T-helper 17 cell (primary cell): ENCODE data around the gene ANKLE2. TPM values are rescaled to one million over a fixed set of nuclear protein-coding genes. Genes with fewer than 3 reads are reported as not detected.
"Not testable (repeated sequence)": the region's sequence is repeated elsewhere in the genome, so short reads cannot be mapped to it uniquely, and the experiment has no call there.

Source experiments
- ATAC-seq: fragments of 150-1000 bp; cut with Tn5 transposase; 2 replicates; pipeline ENCODE4 v1.10.0; 2021; ENCODE audit warnings: mild to moderate bottlenecking, moderate library complexity
- DNase-seq, 3 donors: peaks; one replicate each; pipeline versions ENCODE4 v3.0.0 to v3.0.0-alpha.2; 2020 to 2021
- H3K9me3 ChIP-seq: one replicate; pipeline ENCODE4 v1.7.0; 2013; ENCODE audit warnings: low read length, mild to moderate bottlenecking; ENCODE audit not compliant: control insufficient read depth, poor library complexity, severe bottlenecking
- H3K27ac Mint-ChIP-seq: one replicate; pipeline ENCODE4 v1.8.0; 2022; ENCODE audit warnings: mild to moderate bottlenecking, moderate library complexity, mixed read lengths
- H3K27me3 Mint-ChIP-seq: one replicate; pipeline ENCODE4 v1.8.0; 2022; ENCODE audit warnings: mixed read lengths
- H3K36me3 Mint-ChIP-seq: one replicate; pipeline ENCODE4 v1.8.0; 2022; ENCODE audit warnings: low read depth, mixed read lengths
- H3K4me1 Mint-ChIP-seq: one replicate; pipeline ENCODE4 v1.8.0; 2022; ENCODE audit warnings: mild to moderate bottlenecking, mixed read lengths
- H3K4me3 Mint-ChIP-seq: one replicate; pipeline ENCODE4 v1.8.0; 2022; ENCODE audit warnings: mild to moderate bottlenecking, moderate library complexity, mixed read lengths
- total RNA-seq, 4 donors: library from RNA in 2 of 4; stranded (reverse) in 2 of 4; gene quantifications; one replicate each; pipeline ENCODE4 v1.2.3 and lab custom pipeline; 2022 to 2026

ANKLE2 gene
- total RNA-seq, 2 donors from 2014 or later, result 82.4 to 84.2 TPM

DNA sequence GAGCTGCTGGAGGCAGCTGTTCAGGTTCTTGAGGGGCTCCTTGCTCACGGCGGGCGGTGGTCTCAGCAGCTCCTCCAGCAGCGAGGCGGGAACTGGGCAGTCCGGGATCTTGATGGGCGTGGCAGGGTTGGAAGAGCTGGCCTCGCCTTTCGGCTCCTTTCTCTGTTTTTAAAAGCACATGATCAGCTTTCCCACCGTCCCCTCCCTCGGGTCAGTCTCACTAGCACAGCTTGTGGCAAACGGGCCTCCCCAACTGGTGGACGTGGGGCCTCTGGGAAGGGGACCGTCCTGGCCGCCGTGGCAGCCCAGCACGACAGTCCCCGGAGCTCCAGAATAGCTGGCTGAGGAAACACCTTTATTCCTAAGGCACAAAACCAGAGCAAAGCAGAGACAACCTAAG, 12.5 kb upstream of the ANKLE2 start:
- H3K27me3 Mint-ChIP-seq, result no peaks in the 10 kb centered on the region
- ATAC-seq (no peak), DNase-seq (no peak)
- H3K36me3 Mint-ChIP-seq, result peaks cover 2% of the 10 kb centered on the region
- H3K4me1 Mint-ChIP-seq, result peaks cover 11% of the 10 kb centered on the region
- no peaks in the 10 kb centered on the region for H3K9me3 ChIP-seq
- H3K27ac Mint-ChIP-seq, result peak overlapping the region; percentile 65
- H3K4me3 Mint-ChIP-seq, result no peak overlapping the region

DNA sequence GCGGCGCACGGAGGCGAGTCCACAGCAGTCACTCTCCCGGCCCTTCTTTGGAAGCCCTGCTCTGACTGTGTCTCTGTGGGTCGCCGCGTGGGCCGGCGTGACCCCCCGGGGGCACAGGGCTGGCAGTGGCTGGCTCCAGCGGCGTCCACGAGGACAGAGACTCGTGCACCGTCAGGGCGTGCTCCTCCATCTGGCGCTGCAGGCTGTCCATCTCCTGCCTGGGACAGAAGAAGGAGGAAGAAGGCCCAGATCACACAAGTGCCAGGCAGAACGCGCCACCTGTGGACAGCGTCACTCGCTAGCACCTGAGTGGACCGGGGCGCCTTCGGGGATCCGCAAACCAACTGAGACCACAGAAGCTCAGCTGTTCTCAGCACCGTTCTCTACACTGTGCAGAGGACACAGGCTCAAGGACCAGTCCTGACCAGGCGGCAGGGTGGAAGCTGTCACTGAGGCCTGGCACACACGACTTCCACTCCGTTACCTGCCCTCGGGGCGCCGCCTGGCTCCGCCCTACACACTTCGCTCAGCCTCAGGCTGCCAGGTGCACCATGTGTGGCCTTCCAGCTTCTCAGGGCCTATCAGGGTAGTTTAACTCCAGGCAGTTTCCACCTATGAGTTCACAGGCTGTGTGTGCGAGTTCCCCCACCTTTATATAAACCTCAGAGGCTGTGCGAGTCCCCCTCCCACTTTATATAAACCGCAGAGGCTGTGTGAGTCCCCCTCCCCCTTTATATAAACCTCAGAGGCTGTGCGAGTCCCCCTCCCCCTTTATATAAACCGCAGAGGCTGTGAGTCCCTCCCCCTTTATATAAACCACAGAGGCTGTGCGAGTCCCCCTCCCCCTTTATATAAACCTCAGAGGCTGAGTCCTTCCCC, 11.7 kb upstream of the ANKLE2 start:
- peaks cover 2% of the 10 kb centered on the region for H3K36me3 Mint-ChIP-seq
- no peak for DNase-seq
- H3K4me1 Mint-ChIP-seq, result peaks cover 13% of the 10 kb centered on the region
- H3K27ac Mint-ChIP-seq, result no peak overlapping the region
- ATAC-seq, result no peak
- no peaks in the 10 kb centered on the region for H3K9me3 ChIP-seq
- H3K4me3 Mint-ChIP-seq, result no peak overlapping the region
- no peaks in the 10 kb centered on the region for H3K27me3 Mint-ChIP-seq

DNA sequence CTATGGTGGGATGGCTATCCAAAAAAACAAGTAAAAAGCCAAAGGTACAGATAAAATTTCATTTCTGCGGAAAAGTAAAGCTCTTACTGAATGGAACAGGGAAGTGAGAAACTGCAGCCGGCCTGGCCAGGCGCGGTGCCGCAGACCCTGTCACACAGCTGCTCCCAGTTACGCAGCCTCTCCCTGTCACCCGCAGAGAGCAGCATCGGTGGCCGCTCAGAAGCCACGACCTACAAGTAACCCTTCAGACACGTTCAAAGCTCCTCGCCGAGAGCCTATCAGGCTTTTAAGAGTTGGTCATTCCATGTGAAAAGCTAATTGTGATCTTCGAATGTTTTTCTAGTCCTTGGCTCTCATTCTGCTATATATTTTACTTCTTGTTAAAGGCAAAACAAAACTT, 11.0 kb upstream of the ANKLE2 start:
- H3K36me3 Mint-ChIP-seq, result peaks cover 2% of the 10 kb centered on the region
- ATAC-seq (no peak), DNase-seq (no peak)
- no peaks in the 10 kb centered on the region for H3K27me3 Mint-ChIP-seq
- no peaks in the 10 kb centered on the region for H3K9me3 ChIP-seq
- no peak overlapping the region for H3K4me3 Mint-ChIP-seq
- peak overlapping the region; percentile 57 for H3K27ac Mint-ChIP-seq
- peaks cover 15% of the 10 kb centered on the region for H3K4me1 Mint-ChIP-seq

DNA sequence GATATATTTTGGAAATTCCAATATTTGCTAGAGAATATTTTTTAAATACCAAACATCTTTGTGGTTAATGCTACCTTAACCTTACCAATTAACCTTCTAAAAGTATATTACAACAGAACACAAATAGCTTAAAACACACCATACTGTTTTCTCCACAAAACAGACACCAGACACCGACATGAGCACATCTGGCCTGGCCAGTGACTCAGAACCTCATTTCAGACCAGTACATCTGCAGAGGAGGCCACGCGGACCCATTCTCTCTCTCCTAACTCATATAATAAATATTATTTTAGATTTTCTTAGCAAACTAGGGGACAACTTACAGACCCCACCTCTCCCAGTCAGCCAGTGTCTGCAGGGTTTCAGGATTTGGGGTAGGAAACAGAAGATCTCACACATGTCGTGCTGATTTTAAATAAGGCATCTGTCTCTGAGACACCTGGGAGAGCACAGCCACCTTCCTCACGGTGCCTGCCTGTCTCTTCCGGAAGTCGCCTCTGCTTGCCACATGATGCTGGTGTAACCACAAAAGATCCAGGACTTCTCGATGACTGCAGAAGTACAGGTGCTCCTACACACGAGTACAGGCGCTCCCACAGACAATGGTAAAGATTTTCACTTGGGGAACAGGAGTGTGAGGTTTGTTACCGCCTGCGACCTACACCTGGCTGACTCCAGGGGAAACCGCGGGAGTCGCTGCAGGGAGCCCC, 9.7 kb upstream of the ANKLE2 start:
- ATAC-seq (peak; percentile 91), DNase-seq (peak in 2 of 3 donors; percentile 26 to 45)
- H3K9me3 ChIP-seq, result no peaks in the 10 kb centered on the region
- Mint-ChIP-seq H3K36me3 (peaks cover 2% of the 10 kb centered on the region), H3K27ac (peak overlapping the region; percentile 57), H3K27me3 (no peaks in the 10 kb centered on the region), H3K4me1 (peaks cover 15% of the 10 kb centered on the region), H3K4me3 (peak overlapping the region; percentile 21)

DNA sequence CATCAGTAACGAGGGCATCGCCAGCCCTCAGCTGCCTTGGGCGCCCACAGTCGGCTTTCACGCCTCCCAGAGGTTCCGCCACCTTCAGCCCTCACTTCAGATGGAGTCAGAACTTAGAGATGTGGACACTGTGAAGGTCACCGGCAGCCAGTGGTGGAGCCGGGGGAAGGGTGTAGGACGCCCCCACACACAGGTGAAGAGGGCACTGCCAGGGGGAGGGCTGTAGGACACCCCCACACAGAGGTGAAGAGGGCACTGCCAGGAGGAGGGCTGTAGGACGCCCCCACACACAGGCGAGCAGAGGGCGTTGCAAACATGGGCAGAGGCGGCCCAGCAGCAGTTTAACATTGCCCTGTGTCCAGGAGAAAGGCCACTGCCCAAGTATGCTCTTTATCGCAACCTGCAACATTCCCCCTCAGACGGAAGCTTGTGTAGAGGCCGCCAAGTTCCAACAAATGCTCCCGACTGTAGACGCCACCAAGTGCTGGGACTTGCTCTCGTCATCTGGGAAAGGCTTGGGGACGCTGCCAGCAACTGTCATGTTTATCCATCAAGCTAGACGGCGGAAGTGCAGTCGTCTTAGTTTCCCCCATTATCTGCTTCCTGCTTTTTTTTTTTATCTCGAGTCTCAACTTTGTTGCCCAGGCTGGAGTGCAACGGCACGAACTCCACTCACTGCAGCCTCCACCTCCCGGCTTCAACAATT, 4.9 kb upstream of the ANKLE2 start:
- no peaks in the 10 kb centered on the region for H3K9me3 ChIP-seq
- Mint-ChIP-seq H3K36me3 (no peaks in the 10 kb centered on the region), H3K4me1 (peaks cover 14% of the 10 kb centered on the region), H3K4me3 (no peak overlapping the region), H3K27me3 (no peaks in the 10 kb centered on the region), H3K27ac (no peak overlapping the region)
- no peak for ATAC-seq
- DNase-seq, result no peak

DNA sequence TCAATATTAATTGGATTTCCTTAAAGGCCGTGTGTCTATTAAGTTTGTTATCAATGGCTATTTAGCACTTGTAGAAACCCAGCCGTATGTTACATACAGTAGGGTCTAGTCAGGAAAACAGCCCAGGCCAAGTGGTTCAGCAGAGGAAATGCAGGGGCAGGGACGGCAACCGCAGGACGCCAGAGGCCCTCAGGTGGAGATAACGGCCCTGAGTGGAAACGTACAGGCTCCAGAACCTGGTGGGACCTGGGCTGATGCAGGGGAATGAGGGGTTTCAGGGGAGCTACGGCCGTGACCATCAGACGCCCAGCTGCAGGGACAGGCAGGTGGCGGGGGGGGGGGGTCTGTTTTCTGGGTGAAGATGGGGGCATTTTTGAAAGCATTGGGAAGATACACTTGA, 3.7 kb upstream of the ANKLE2 start:
- no peaks in the 10 kb centered on the region for H3K9me3 ChIP-seq
- Mint-ChIP-seq H3K4me3 (peak overlapping the region; percentile 33), H3K27me3 (no peaks in the 10 kb centered on the region), H3K27ac (no peak overlapping the region), H3K36me3 (no peaks in the 10 kb centered on the region), H3K4me1 (peaks cover 14% of the 10 kb centered on the region)
- ATAC-seq, result no peak
- DNase-seq, result no peak

DNA sequence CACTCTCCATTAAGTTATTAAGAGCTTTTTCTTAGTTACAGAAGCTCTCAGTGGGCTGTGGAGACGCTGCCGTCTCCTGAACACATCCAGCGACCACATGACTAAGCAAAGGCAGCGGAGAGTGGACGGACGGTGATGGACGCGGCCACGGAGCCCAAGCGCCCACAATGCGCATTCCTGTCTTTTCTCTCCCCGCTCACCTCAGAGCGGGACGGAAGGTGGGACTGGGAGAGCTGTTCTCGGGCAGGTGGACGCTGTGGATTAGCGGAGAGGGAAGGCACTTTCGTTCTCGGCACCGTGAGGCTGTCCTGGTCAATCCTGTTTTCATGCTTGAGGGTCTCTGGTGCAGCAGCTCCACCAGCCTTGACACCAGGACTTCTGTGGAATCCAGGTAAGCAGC, 2.6 kb upstream of the ANKLE2 start:
- Mint-ChIP-seq H3K4me3 (no peak overlapping the region), H3K36me3 (no peaks in the 10 kb centered on the region), H3K27ac (no peak overlapping the region), H3K27me3 (no peaks in the 10 kb centered on the region), H3K4me1 (peaks cover 18% of the 10 kb centered on the region)
- ATAC-seq (no peak), DNase-seq (no peak)
- no peaks in the 10 kb centered on the region for H3K9me3 ChIP-seq

DNA sequence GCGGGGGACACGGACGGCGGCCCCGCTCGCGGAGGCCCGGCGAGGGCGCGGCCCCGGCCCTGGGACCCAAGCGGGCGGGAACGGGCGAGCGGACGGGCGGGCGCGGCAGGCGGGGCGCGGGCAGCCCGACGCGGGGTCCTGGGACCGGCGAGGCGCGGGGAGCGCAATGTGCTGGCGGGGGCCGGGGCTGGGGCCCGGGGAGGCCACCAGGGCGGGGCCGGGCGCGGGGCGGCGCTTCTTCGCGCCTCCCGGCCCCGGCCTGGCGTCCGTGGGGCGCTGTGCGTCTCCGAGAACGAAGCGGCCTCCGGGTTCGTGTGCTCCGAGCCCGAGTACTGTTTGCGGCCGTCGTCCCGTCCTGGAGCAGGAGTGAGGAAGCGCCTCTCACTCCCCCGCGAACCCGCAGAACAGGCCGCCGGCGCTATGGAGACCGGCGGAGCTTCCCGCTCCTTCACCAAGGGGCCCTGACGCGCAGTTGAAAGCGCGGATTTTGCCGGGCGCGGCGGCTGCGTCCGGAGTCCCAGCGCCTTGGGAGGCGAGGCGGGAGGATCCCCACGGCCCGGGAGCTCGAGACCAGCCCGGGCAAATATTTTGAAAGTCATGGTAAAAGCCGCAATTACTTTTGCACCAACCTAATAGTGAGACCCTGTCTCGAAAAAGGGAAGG, 420 bp upstream of the ANKLE2 start:
- H3K4me1 Mint-ChIP-seq, result peaks cover 14% of the 10 kb centered on the region
- no peaks in the 10 kb centered on the region for H3K27me3 Mint-ChIP-seq
- H3K4me3 Mint-ChIP-seq, result peak overlapping the region; percentile 69
- peak overlapping the region; percentile 73 for H3K27ac Mint-ChIP-seq
- H3K36me3 Mint-ChIP-seq, result no peaks in the 10 kb centered on the region
- DNase-seq (peak; percentile 82 to 90 (median 84)), ATAC-seq (peak; percentile 92)
- no peaks in the 10 kb centered on the region for H3K9me3 ChIP-seq

DNA sequence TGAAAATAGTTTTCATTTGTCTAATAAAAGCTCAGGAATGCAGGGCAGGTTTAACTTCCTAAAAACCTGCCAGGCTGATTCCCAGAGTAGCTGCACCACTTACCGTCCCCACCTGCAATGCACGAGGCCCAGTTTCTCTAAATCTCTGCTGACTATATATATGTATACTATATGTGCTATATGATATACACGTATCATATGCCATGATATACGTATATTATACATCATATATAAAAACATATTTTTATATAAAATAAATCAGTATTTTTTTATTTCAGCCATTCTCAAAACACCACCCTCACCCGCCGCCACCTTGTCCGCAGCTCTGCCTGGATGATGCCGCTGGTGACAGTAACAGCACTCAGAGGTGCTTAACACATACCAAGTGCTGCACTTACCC, 2.3 kb downstream of the ANKLE2 start:
- Mint-ChIP-seq H3K27ac (peak overlapping the region; percentile 97), H3K27me3 (no peaks in the 10 kb centered on the region), H3K4me3 (peak overlapping the region; percentile 36), H3K36me3 (no peaks in the 10 kb centered on the region), H3K4me1 (peaks cover 18% of the 10 kb centered on the region)
- DNase-seq, result no peak
- H3K9me3 ChIP-seq, result no peaks in the 10 kb centered on the region
- no peak for ATAC-seq

DNA sequence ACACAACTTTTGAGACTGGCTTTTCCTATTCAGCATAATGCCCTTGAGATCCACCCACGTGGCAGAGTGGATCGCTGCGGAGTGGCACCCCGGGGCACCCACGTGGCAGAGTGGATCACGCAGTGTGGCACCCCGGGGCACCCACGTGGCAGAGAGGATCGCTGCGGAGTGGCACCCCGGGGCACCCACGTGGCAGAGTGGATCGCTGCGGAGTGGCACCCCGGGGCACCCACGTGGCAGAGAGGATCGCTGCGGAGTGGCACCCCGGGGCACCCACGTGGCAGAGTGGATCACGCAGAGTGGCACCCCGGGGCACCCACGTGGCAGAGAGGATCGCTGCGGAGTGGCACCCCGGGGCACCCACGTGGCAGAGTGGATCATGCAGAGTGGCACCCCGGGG, 2.8 kb downstream of the ANKLE2 start:
- ATAC-seq, H3K9me3 ChIP-seq, H3K36me3 Mint-ChIP-seq, H3K27me3 Mint-ChIP-seq, H3K4me3 Mint-ChIP-seq, DNase-seq, H3K27ac Mint-ChIP-seq: not testable (repeated sequence)
- peaks cover 16% of the 10 kb centered on the region for H3K4me1 Mint-ChIP-seq

DNA sequence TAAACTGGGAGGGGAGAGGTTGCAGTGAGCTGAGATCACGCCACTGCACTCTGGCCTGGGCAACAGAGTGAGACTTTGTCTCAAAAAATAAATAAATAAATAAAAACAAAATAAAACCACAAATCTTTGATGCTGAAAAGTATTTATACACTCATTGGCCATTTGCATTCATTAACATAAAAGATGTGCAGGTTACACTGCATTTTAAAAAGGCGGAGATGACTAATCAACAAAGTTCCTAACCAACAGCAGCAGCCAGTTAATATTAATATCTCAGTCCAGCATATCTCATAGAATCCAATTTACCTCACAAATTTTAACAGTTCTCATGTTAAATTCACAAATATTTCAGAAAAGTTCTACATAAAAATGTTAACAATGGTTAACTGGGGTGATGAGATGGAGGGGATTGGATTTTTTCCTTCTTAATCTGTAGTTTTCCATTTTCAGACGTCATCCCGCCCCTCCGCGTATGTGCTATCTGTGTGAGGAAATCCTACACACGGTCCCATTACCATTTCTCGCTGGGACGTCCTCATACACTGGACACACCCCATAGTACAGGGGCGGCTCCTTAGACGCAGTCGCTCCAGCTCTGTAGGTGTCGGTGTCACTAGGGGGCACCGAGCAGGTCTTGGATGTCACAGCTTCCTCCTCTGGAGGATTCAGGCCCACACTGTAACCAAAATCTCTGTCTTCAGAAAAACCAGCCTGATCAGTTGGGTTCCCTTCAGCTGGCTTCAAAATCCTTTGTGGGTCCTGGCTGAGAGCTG, 7.3 kb downstream of the ANKLE2 start:
- H3K9me3 ChIP-seq, result no peaks in the 10 kb centered on the region
- H3K4me3 Mint-ChIP-seq, result no peak overlapping the region
- peaks cover 5% of the 10 kb centered on the region for H3K4me1 Mint-ChIP-seq
- no peaks in the 10 kb centered on the region for H3K27me3 Mint-ChIP-seq
- H3K27ac Mint-ChIP-seq, result no peak overlapping the region
- ATAC-seq (no peak), DNase-seq (no peak)
- no peaks in the 10 kb centered on the region for H3K36me3 Mint-ChIP-seq

DNA sequence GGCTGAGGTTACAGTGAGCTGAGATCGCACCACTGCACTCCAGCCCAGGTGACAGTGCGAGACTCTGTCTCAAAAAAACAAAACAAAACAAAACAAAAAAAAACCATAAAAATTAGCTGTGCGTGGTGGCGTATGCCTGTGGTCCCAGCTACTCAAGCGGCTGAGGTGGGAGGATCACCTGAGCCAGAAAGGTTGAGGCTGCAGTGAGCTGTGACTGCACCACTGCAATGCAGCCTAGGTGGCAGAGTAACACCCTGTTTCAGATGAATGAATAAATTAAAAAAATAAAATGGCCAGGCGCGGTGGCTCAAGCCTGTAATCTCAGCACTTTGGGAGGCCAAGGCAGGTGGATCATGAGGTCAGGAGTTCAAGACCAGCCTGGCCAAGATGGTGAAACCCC, 8.0 kb downstream of the ANKLE2 start:
- H3K27ac Mint-ChIP-seq, DNase-seq, H3K4me1 Mint-ChIP-seq, H3K36me3 Mint-ChIP-seq, ATAC-seq, H3K4me3 Mint-ChIP-seq, H3K27me3 Mint-ChIP-seq, H3K9me3 ChIP-seq: not testable (repeated sequence)
